Psoas muscle (tissue), 8 donors: ENCODE measurements around the gene MTMR10. TPM values are rescaled to one million over a fixed set of nuclear protein-coding genes. Genes with fewer than 3 reads are reported as not detected.

Source experiments
- ATAC-seq, 4 donors: fragments of 200-7000 bp; cut with Tn5 transposase; one replicate each; pipeline ENCODE4 v1.9.1; 2020; ENCODE audit warnings: moderate library complexity in 3 of 4, mild to moderate bottlenecking in 2 of 4
- DNase-seq, 2 donors: peaks; one replicate each; pipeline ENCODE4 v3.0.0-alpha.2; 2020
- H3K27ac ChIP-seq: fragments of 200-600 bp; one replicate; pipeline ENCODE4 v1.8.0; 2022
- H3K27me3 ChIP-seq, 3 donors: fragments of 200-600 bp in 1 of 3; one replicate each; pipeline versions ENCODE4 v1.6.1 to v1.8.0; 2013 to 2022; ENCODE audit warnings: low read length in 2 of 3, mild to moderate bottlenecking in 2 of 3, moderate library complexity in 1 of 3; ENCODE audit not compliant: insufficient read depth in 3 of 3
- H3K36me3 ChIP-seq, 2 donors: fragments of 200-600 bp in 1 of 2; one replicate each; pipeline versions ENCODE4 v1.6.1 to v1.8.0; 2013 to 2022; ENCODE audit warnings: low read depth in 1 of 2, mild to moderate bottlenecking in 1 of 2, moderate library complexity in 1 of 2; ENCODE audit not compliant: insufficient read depth in 1 of 2
- H3K4me1 ChIP-seq: fragments of 200-600 bp; one replicate; pipeline ENCODE4 v1.8.0; 2022
- H3K4me3 ChIP-seq: fragments of 200-600 bp; one replicate; pipeline ENCODE4 v1.8.0; 2022; ENCODE audit warnings: mild to moderate bottlenecking
- H3K9me3 ChIP-seq: fragments of 200-600 bp; one replicate; pipeline ENCODE4 v1.8.0; 2022
- WGBS, 3 donors: extraction: QIAGEN DNeasy Blood & Tissue Kit; methylation state at CpG; one replicate each; pipeline versions ENCODE4 v1.1.6 to v1.1.7; 2013; 5-methylcytosine and 5-hydroxymethylcytosine counted together
- intact Hi-C, 2 donors: fragments of 100-400 bp; cut with DNase I; formaldehyde crosslinking; loops; one replicate each; pipeline versions ENCODE4 v1.11.0 to v1.14.2; 2022
- polyA plus RNA-seq, 3 donors: library from polyadenylated mRNA; stranded (reverse); fragments of 200-250 nt; gene quantifications; one replicate each; pipeline ENCODE4 v1.2.3, GENCODE V29; 2013
- total RNA-seq, 4 donors: library from RNA; stranded (reverse); fragmentation: NEBNext Ultra II Directional in 2 of 4; extraction: Animal tissue kit (Norgen Biotek cat#: 25700) in 2 of 4; gene quantifications; one replicate each; pipeline versions ENCODE4 v1.2.1 to v1.2.4, GENCODE V29; 2021 to 2023
- TF ChIP-seq, protein P1 (sequence below): fragments of 200-600 bp; IDR thresholded peaks from one replicate; pipeline ENCODE4 v1.8.0; 2022; ENCODE audit warnings: antibody characterized with exemption
- donor health status: healthy with polysubstance abuse.
- donor health status: DM: no; HTN: no; CAD: no; lungs with moderate emphysema.
- donor health status: Bipolar disorder and iron deficiency.
- donor health status: healthy.
- donor health status: DM: yes; HTN: yes; CAD: no.
- donor health status: DM: no; HTN: no; CAD: no.
- donor health status: DM: no; HTN: no; CAD: no.
- donor health status: DM: yes; HTN: yes; CAD: no.

The MTMR10 gene
- total and polyA plus RNA-seq, 7 donors, result 15.0 to 52.3 (median 28.0) TPM

DNA sequence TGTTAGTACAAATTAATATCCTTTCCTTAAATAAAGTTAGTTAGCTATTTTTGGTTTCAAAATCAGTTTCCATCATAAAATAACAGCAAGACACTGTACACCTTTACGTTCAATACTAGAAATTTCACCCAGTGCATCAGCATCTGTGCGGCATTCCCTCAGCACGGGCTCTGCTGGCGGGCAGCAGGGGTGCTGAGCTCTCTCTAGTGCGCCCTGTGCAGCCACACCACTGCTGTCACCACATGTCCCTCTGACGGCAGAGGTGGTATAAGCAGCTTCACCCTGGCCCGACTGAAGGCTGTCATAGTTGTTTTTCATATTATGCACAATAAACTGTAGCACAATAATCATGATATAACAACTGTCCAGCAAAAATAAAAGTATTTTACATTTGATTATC is 52.3 kb downstream of the MTMR10 start:
- ATAC-seq (no peak), DNase-seq (no peak)
- TF ChIP-seq, protein P1, sequence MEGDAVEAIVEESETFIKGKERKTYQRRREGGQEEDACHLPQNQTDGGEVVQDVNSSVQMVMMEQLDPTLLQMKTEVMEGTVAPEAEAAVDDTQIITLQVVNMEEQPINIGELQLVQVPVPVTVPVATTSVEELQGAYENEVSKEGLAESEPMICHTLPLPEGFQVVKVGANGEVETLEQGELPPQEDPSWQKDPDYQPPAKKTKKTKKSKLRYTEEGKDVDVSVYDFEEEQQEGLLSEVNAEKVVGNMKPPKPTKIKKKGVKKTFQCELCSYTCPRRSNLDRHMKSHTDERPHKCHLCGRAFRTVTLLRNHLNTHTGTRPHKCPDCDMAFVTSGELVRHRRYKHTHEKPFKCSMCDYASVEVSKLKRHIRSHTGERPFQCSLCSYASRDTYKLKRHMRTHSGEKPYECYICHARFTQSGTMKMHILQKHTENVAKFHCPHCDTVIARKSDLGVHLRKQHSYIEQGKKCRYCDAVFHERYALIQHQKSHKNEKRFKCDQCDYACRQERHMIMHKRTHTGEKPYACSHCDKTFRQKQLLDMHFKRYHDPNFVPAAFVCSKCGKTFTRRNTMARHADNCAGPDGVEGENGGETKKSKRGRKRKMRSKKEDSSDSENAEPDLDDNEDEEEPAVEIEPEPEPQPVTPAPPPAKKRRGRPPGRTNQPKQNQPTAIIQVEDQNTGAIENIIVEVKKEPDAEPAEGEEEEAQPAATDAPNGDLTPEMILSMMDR, result no peak
- H3K27me3 ChIP-seq, result no peaks in the 10 kb centered on the region
- H3K36me3 ChIP-seq, result peaks cover 16 to 100% of the 10 kb centered on the region in 2 donors
- no peak overlapping the region for H3K4me3 ChIP-seq
- H3K27ac ChIP-seq, result no peak overlapping the region
- no peaks in the 10 kb centered on the region for H3K4me1 ChIP-seq
- intact Hi-C loops, result no loop called here
- WGBS, 3 donors, result 88 to 95% (median 93%) methylated on average over 7 of the region's 7 CpGs
- H3K9me3 ChIP-seq, result no peaks in the 10 kb centered on the region

DNA sequence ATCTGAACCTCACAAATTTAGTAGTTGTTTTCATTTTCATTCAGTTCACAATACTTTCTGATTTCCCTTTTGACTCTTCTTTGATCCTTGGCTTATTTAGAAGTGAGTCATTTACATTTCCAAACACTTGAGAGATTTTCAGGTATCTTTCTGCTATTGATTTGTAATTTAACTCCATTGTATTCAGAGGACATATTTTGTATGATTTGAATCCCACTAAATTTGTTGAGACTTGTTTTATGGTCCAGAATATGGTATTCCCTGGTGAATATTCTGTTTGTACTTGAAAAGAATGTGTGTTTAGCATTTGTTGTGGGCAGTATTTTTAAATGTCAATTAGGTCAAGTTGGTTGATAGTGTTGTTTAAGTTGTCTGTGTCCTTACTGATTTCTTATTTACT is 58.1 kb downstream of the MTMR10 start:
- TF ChIP-seq, protein P1, result no peak
- DNase-seq (no peak), ATAC-seq (no peak)
- Histone ChIP-seq H3K36me3 (peaks cover 3 to 82% of the 10 kb centered on the region in 2 donors), H3K27ac (no peak overlapping the region), H3K9me3 (no peaks in the 10 kb centered on the region), H3K4me1 (no peaks in the 10 kb centered on the region), H3K4me3 (no peak overlapping the region), H3K27me3 (no peaks in the 10 kb centered on the region)
- intact Hi-C loops, result loop anchor here in 1 of 2 donors (2.0 kb wide), 1 partner anchor 58 kb away; the partner anchor contains the start of gene MTMR10

DNA sequence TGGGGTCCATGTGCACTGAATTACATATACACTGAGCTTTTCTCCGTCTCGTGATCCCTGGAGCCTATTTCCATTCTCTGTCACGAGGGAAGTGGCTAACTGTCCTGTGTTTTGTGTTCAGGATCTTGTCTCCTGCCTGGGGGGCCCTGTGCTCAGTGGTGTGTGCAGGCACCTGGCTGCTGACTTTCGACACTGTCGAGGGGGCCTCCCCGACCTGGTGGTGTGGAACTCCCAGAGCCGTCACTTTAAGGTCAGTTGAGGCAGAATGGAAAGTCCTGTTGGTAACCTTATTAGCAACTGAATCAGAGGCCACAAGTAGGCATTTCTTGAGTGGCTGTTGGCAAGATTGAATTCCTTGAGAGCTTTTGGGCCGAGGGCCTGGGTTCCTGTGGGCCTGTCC is 61.0 kb downstream of the MTMR10 start:
- H3K36me3 ChIP-seq, result peaks cover 5 to 82% of the 10 kb centered on the region in 2 donors
- intact Hi-C loops, result no loop called here
- DNase-seq, result no peak
- no peaks in the 10 kb centered on the region for H3K4me1 ChIP-seq
- TF ChIP-seq, protein P1, result no peak
- H3K27ac ChIP-seq, result no peak overlapping the region
- ATAC-seq, result no peak
- 93 to 95% (median 95%) methylated on average over 8 of the region's 8 CpGs for WGBS, 3 donors
- no peak overlapping the region for H3K4me3 ChIP-seq
- H3K9me3 ChIP-seq, result no peaks in the 10 kb centered on the region
- no peaks in the 10 kb centered on the region for H3K27me3 ChIP-seq

DNA sequence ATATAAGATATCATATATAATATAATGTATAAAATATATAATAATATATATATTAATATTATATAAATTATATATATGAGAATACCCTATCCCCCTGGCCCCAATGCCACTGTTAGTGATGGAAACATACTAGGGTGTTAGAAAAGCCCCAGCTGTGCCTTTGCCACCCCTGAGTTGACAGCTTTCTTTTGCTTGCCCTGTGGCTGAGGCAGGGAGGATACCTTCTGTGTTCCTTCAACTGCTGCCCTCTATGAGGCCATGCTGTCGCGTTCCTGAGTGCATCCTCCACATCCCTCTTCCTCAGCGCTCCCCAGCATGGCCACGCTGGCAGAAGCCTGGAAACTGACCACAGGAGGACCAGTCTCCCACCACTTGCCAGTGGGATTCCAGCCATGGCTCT is 61.4 kb downstream of the MTMR10 start:
- TF ChIP-seq, protein P1, result no peak
- peaks cover 5 to 82% of the 10 kb centered on the region in 2 donors for H3K36me3 ChIP-seq

DNA sequence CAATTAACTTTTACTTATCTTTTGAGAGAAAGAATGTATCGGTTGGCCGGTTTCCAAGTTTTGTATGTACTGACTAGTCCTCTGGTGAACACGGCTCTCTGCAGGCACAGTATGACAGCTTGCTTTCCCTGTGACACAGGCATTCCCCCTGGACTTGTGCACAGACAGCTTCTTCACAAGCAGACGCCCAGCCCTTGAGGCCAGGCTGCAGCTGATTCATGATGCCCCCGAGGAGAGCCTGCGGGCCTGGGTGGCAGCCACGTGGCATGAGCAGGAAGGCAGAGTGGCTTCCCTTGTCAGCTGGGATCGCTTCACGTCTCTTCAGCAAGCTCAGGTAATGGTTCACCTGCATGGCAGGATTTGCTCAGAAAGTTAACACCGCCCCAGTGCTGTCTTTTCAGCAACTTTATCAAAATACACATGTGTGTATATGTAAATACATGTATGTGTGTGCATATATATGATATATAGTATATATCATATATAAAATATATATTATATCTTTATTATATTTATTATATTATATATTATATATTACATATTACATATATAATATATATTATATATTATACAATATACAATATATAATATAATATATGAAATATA is 62.3 kb downstream of the MTMR10 start:
- Histone ChIP-seq H3K36me3 (peaks cover 5 to 82% of the 10 kb centered on the region in 2 donors), H3K27ac (no peak overlapping the region), H3K27me3 (no peaks in the 10 kb centered on the region), H3K9me3 (no peaks in the 10 kb centered on the region), H3K4me3 (no peak overlapping the region), H3K4me1 (peaks cover 6% of the 10 kb centered on the region)
- intact Hi-C loops, result no loop called here
- DNase-seq (no peak), ATAC-seq (peak in 2 of 4 donors; percentile 8 to 49)
- TF ChIP-seq, protein P1, result no peak
- 61 to 79% (median 65%) methylated on average over 10 of the region's 10 CpGs for WGBS, 3 donors

More for the DNA sequence above, 61.4 kb downstream of the MTMR10 start:
- no peaks in the 10 kb centered on the region for H3K4me1 ChIP-seq
- no peak overlapping the region for H3K27ac ChIP-seq
- DNase-seq (no peak), ATAC-seq (no peak)
- no peaks in the 10 kb centered on the region for H3K27me3 ChIP-seq
- intact Hi-C loops, result no loop called here
- no peaks in the 10 kb centered on the region for H3K9me3 ChIP-seq
- 95 to 98% (median 96%) methylated on average over 4 of the region's 4 CpGs for WGBS, 3 donors
- no peak overlapping the region for H3K4me3 ChIP-seq
